WTC11 (cell line): ENCODE data around the gene ZKSCAN1. TPM values are rescaled to one million over a fixed set of nuclear protein-coding genes. Genes with fewer than 3 reads are reported as not detected.

ENCODE experiments used
- ATF2 ChIP-seq: sonication (generic); formaldehyde crosslinking; IDR thresholded peaks from 2 replicates; pipeline ENCODE4 v1.8.1; 2022; ENCODE audit warnings: low read depth, missing genetic modification reagents, borderline replicate concordance
- CREM ChIP-seq: sonication (generic); formaldehyde crosslinking; IDR thresholded peaks from 2 replicates; pipeline ENCODE4 v1.8.1; 2022; ENCODE audit warnings: mild to moderate bottlenecking, missing genetic modification reagents, moderate library complexity
- E2F5 ChIP-seq: sonication (generic); formaldehyde crosslinking; IDR thresholded peaks from 2 replicates; pipeline ENCODE4 v1.8.1; 2022; ENCODE audit warnings: mild to moderate bottlenecking, moderate library complexity, missing genetic modification reagents
- ESRRA ChIP-seq: sonication (generic); formaldehyde crosslinking; IDR thresholded peaks from 2 replicates; pipeline ENCODE4 v1.8.1; 2022; ENCODE audit warnings: mild to moderate bottlenecking, missing genetic modification reagents, borderline replicate concordance
- ETV6 ChIP-seq: sonication (generic); formaldehyde crosslinking; IDR thresholded peaks from 2 replicates; pipeline ENCODE4 v1.8.1; 2022; ENCODE audit warnings: mild to moderate bottlenecking, missing genetic modification reagents
- FOXP1 ChIP-seq: sonication (generic); formaldehyde crosslinking; IDR thresholded peaks from 2 replicates; pipeline ENCODE4 v1.8.0; 2022; ENCODE audit warnings: missing genetic modification reagents, mild to moderate bottlenecking, moderate library complexity, borderline replicate concordance
- GABPB1 ChIP-seq: sonication (generic); formaldehyde crosslinking; IDR thresholded peaks from 2 replicates; pipeline ENCODE4 v1.8.1; 2023; ENCODE audit warnings: mild to moderate bottlenecking, missing genetic modification reagents
- GRHL2 ChIP-seq: fragments of 250-450 bp; sonication (Bioruptor Pico); IDR thresholded peaks from 2 replicates; pipeline ENCODE4 v1.8.0; 2022; ENCODE audit warnings: mild to moderate bottlenecking, moderate library complexity; ENCODE audit not compliant: insufficient replicate concordance, severe bottlenecking
- HMGA2 ChIP-seq: fragments of 250-450 bp; sonication (Bioruptor Pico); IDR thresholded peaks from 2 replicates; pipeline ENCODE4 v1.4.0; 2021; ENCODE audit warnings: mild to moderate bottlenecking, moderate library complexity
- IRF1 ChIP-seq: sonication (generic); formaldehyde crosslinking; IDR thresholded peaks from 2 replicates; pipeline ENCODE4 v1.8.0; 2023; ENCODE audit warnings: missing genetic modification reagents
- IRF2 ChIP-seq: sonication (generic); formaldehyde crosslinking; IDR thresholded peaks from 2 replicates; pipeline ENCODE4 v1.8.0; 2022; ENCODE audit warnings: low read depth, missing genetic modification reagents, borderline replicate concordance
- JUN ChIP-seq: sonication (generic); formaldehyde crosslinking; IDR thresholded peaks from 2 replicates; pipeline ENCODE4 v1.8.0; 2023; ENCODE audit warnings: mild to moderate bottlenecking, missing genetic modification reagents
- KAT7 ChIP-seq: sonication (generic); formaldehyde crosslinking; IDR thresholded peaks from 2 replicates; pipeline ENCODE4 v1.8.1; 2023; ENCODE audit warnings: missing genetic modification reagents, mild to moderate bottlenecking, borderline replicate concordance
- MAX ChIP-seq: sonication (generic); formaldehyde crosslinking; IDR thresholded peaks from 2 replicates; pipeline ENCODE4 v1.8.0; 2022; ENCODE audit warnings: mild to moderate bottlenecking, missing genetic modification reagents
- MYBL2 ChIP-seq: sonication (generic); formaldehyde crosslinking; IDR thresholded peaks from 2 replicates; pipeline ENCODE4 v1.8.1; 2023; ENCODE audit warnings: mild to moderate bottlenecking, moderate library complexity, missing genetic modification reagents
- NFE2L1 ChIP-seq: sonication (generic); formaldehyde crosslinking; IDR thresholded peaks from 2 replicates; pipeline ENCODE4 v1.8.1; 2023; ENCODE audit warnings: missing genetic modification reagents
- NR2C2 ChIP-seq: sonication (generic); formaldehyde crosslinking; IDR thresholded peaks from 2 replicates; pipeline ENCODE4 v1.8.0; 2022; ENCODE audit warnings: mild to moderate bottlenecking, missing genetic modification reagents
- RELA ChIP-seq: sonication (generic); formaldehyde crosslinking; IDR thresholded peaks from 2 replicates; pipeline ENCODE4 v1.8.1; 2022; ENCODE audit warnings: missing genetic modification reagents, mild to moderate bottlenecking, borderline replicate concordance
- SMAD3 ChIP-seq: sonication (generic); formaldehyde crosslinking; IDR thresholded peaks from 2 replicates; pipeline ENCODE4 v1.8.0; 2022; ENCODE audit warnings: missing genetic modification reagents, mild to moderate bottlenecking, borderline replicate concordance
- SP1 ChIP-seq: sonication (generic); formaldehyde crosslinking; conservative IDR thresholded peaks from 2 replicates; pipeline ENCODE4 v1.8.1; 2022; ENCODE audit warnings: missing genetic modification reagents
- TEAD1 ChIP-seq: sonication (generic); formaldehyde crosslinking; IDR thresholded peaks from 2 replicates; pipeline ENCODE4 v1.8.0; 2022; ENCODE audit warnings: mild to moderate bottlenecking, missing genetic modification reagents
- USF1 ChIP-seq: sonication (generic); formaldehyde crosslinking; IDR thresholded peaks from 2 replicates; pipeline ENCODE4 v1.8.0; 2022; ENCODE audit warnings: mild to moderate bottlenecking, missing genetic modification reagents
- USF2 ChIP-seq: sonication (generic); formaldehyde crosslinking; IDR thresholded peaks from 2 replicates; pipeline ENCODE4 v1.8.1; 2023; ENCODE audit warnings: mild to moderate bottlenecking, missing genetic modification reagents, moderate library complexity
- ZNF232 ChIP-seq: sonication (generic); formaldehyde crosslinking; IDR thresholded peaks from 2 replicates; pipeline ENCODE4 v1.8.0; 2022; ENCODE audit warnings: mild to moderate bottlenecking, missing genetic modification reagents
- ZNF396 ChIP-seq: fragments of 250-450 bp; sonication (Bioruptor Pico); IDR thresholded peaks from 2 replicates; pipeline ENCODE4 v1.8.0; 2021; ENCODE audit warnings: mild to moderate bottlenecking, moderate library complexity, borderline replicate concordance
- ZNF423 ChIP-seq: fragments of 250-450 bp; sonication (Bioruptor Pico); IDR thresholded peaks from 2 replicates; pipeline ENCODE4 v2.1.2; 2022; ENCODE audit warnings: mild to moderate bottlenecking, moderate library complexity
- ZNF425 ChIP-seq: fragments of 250-450 bp; sonication (Bioruptor Pico); conservative IDR thresholded peaks from 2 replicates; pipeline ENCODE4 v1.9.0; 2021; ENCODE audit warnings: mild to moderate bottlenecking
- ZNF671 ChIP-seq: fragments of 250-450 bp; sonication (Bioruptor Pico); IDR thresholded peaks from 2 replicates; pipeline ENCODE4 v1.8.0; 2021; ENCODE audit warnings: mild to moderate bottlenecking
- total RNA-seq: library from RNA; stranded (reverse); gene quantifications from 3 replicates; pipeline ENCODE4 v1.2.3, GENCODE V29; 2021

The ZKSCAN1 gene
- total RNA-seq, 1 experiment from 2014 or later, result 46.6 TPM

GRCh38 chr7:100081535-100082102, 66.2 kb downstream of the ZKSCAN1 start, which contains the start of gene ZNF3 (continued):
- TF ChIP-seq ZNF425 (CRISPR knock-in tag) (no peak), USF1 (peak; percentile 54), IRF1 (CRISPR knock-in tag) (0 out of 2 replicates have a peak, but pooled peaks have one; percentile 38), NFE2L1 (CRISPR knock-in tag) (peak; percentile 91), GABPB1 (CRISPR knock-in tag) (peak; percentile 88), E2F5 (CRISPR knock-in tag) (peak; percentile 89), ETV6 (CRISPR knock-in tag) (peak; percentile 85), TEAD1 (peak; percentile 33; the same call in 1 of the 2 replicates), JUN (CRISPR knock-in tag) (0 out of 2 replicates have a peak, but pooled peaks have one; percentile 39), USF2 (CRISPR knock-in tag) (peak; percentile 46; the same call in 1 of the 2 replicates), NR2C2 (peak; percentile 98), IRF2 (no peak), GRHL2 (no peak), FOXP1 (CRISPR knock-in tag) (peak; percentile 78; the same call in 1 of the 2 replicates), KAT7 (peak; percentile 67), MAX (CRISPR knock-in tag) (peak; percentile 99), CREM (CRISPR knock-in tag) (peak; percentile 75), ZNF232 (CRISPR knock-in tag) (peak; percentile 65; the same call in 1 of the 2 replicates), ZNF423 (CRISPR knock-in tag) (no peak), MYBL2 (CRISPR knock-in tag) (peak; percentile 80), ATF2 (CRISPR knock-in tag) (no peak), SMAD3 (CRISPR knock-in tag) (peak; percentile 41; the same call in 1 of the 2 replicates), ZNF396 (CRISPR knock-in tag) (no peak), ZNF671 (no peak), ESRRA (peak; percentile 68; the same call in 1 of the 2 replicates), HMGA2 (CRISPR knock-in tag) (no peak), SP1 (CRISPR knock-in tag) (peak; percentile 95), RELA (CRISPR knock-in tag) (0 out of 2 replicates have a peak, but pooled peaks have one; percentile 41)
